Spleen (tissue), 11 donors: ENCODE data around the gene IFI27. TPM values are rescaled to one million over a fixed set of nuclear protein-coding genes. Genes with fewer than 3 reads are reported as not detected.

ENCODE experiments used
- DNase-seq: peaks from one replicate; pipeline ENCODE4 v3.0.0-alpha.2; 2020
- H3K27ac ChIP-seq, 8 donors: fragments of 200-600 bp; sonication (generic) in 7 of 8; 1 replicate in 4 of 8; 2 replicates in 4 of 8; pipeline versions ENCODE4 v1.5.0 to v1.8.0; 2016 to 2021; ENCODE audit warnings: inconsistent platforms in 4 of 8, mild to moderate bottlenecking in 4 of 8, moderate library complexity in 1 of 8
- H3K27me3 ChIP-seq, 7 donors: fragments of 200-600 bp; sonication (generic) in 6 of 7; replicated peaks in 1 of 7; 1 replicate in 4 of 7; 2 replicates in 3 of 7; pipeline versions ENCODE4 v1.5.0 to v1.8.0; 2016 to 2021; ENCODE audit warnings: inconsistent platforms in 3 of 7, mild to moderate bottlenecking in 1 of 7
- H3K36me3 ChIP-seq, 6 donors: fragments of 200-600 bp; sonication (generic) in 5 of 6; 1 replicate in 4 of 6; 2 replicates in 2 of 6; pipeline versions ENCODE4 v1.5.0 to v1.8.0; 2016 to 2021; ENCODE audit warnings: inconsistent platforms in 2 of 6
- H3K4me1 ChIP-seq, 6 donors: fragments of 200-600 bp; sonication (generic) in 5 of 6; 1 replicate in 3 of 6; 2 replicates in 3 of 6; pipeline versions ENCODE4 v1.5.0 to v1.8.0; 2016 to 2021; ENCODE audit warnings: inconsistent platforms in 3 of 6
- H3K4me3 ChIP-seq, 8 donors: fragments of 200-600 bp; sonication (generic) in 7 of 8; 1 replicate in 4 of 8; 2 replicates in 4 of 8; pipeline versions ENCODE4 v1.5.0 to v1.8.0; 2016 to 2021; ENCODE audit warnings: inconsistent platforms in 4 of 8, mild to moderate bottlenecking in 4 of 8, moderate library complexity in 2 of 8
- H3K9me3 ChIP-seq, 8 donors: fragments of 200-600 bp; sonication (generic) in 7 of 8; 1 replicate in 4 of 8; 2 replicates in 4 of 8; pipeline versions ENCODE4 v1.5.0 to v1.8.0; 2016 to 2021; ENCODE audit warnings: inconsistent platforms in 4 of 8
- CTCF ChIP-seq, 11 experiments: fragments of 200-600 bp in 7 of 11; fragments of 450-650 bp in 4 of 11; sonication (generic) in 4 of 11; IDR thresholded peaks in 8 of 11; conservative IDR thresholded peaks in 3 of 11; 1 replicate in 7 of 11; 2 replicates in 4 of 11; pipeline versions ENCODE4 v1.4.0 to v1.8.0; 2016 to 2021; ENCODE audit warnings: antibody characterized with exemption in 11 of 11, inconsistent platforms in 4 of 11, mild to moderate bottlenecking in 1 of 11
- POLR2A ChIP-seq, 3 donors: fragments of 450-650 bp; IDR thresholded peaks; one replicate each; pipeline ENCODE4 v1.5.1; 2017; ENCODE audit warnings: antibody characterized with exemption in 3 of 3, mild to moderate bottlenecking in 1 of 3
- POLR2AphosphoS5 ChIP-seq, 3 donors: sonication (generic); formaldehyde crosslinking; IDR thresholded peaks; one replicate each; pipeline ENCODE4 v1.5.1; 2017; ENCODE audit warnings: antibody characterized with exemption in 3 of 3
- WGBS, 5 donors: extraction: QIAGEN DNeasy Blood & Tissue Kit in 3 of 5; methylation state at CpG; one replicate each; pipeline versions ENCODE4 v1.1.5 to v1.1.7; 2013 to 2018; 5-methylcytosine and 5-hydroxymethylcytosine counted together
- intact Hi-C: fragments of 100-400 bp; cut with DNase I; formaldehyde crosslinking; loops from one replicate; pipeline ENCODE4 v1.15.0; 2023; ENCODE audit warnings: low total_unique reads
- polyA plus RNA-seq, 3 donors: library from polyadenylated mRNA; stranded (reverse); fragments of 200-250 nt; gene quantifications; one replicate each; pipeline ENCODE4 v1.2.1, GENCODE V29; 2013
- total RNA-seq, 7 donors: library from RNA; depleted of rRNA in 3 of 7; stranded (reverse); fragments of >200 nt in 3 of 7; fragmentation: NEBNext Ultra II Directional in 4 of 7; extraction: Animal tissue kit (Norgen Biotek cat#: 25700) in 4 of 7; gene quantifications; one replicate each; pipeline versions ENCODE4 v1.1.0 to v1.2.1, GENCODE V29; 2016 to 2021
- donor health status: healthy with polysubstance abuse.
- donor health status: DM: no; HTN: no; CAD: no; lungs with moderate emphysema.
- donor health status: DM: no; HTN: no; CAD: no.
- donor health status: Bipolar disorder and iron deficiency.
- donor health status: healthy.
- donor health status: DM: no; HTN: no; CAD: no.
- donor health status: DM: yes; HTN: yes; CAD: no.

The IFI27 gene
- total and polyA plus RNA-seq, 10 donors: 304 to 1,170 (median 719) TPM

GRCh38 chr14:94142247-94142646, 31.7 kb downstream of the IFI27 start:
- Histone ChIP-seq H3K27ac (no peak overlapping the region), H3K9me3 (no peaks in the 10 kb centered on the region), H3K36me3 (no peaks in the 10 kb centered on the region), H3K27me3 (peaks cover 0 to under 1% (median 0%) of the 10 kb centered on the region in 7 donors), H3K4me1 (peaks cover 0 to 7% (median 0%) of the 10 kb centered on the region in 6 donors), H3K4me3 (no peak overlapping the region)
- WGBS, 5 donors: 66 to 82% (median 71%) methylated on average over 3 of the region's 3 CpGs
- intact Hi-C loops: no loop called here
- no peak for DNase-seq
- TF ChIP-seq POLR2AphosphoS5 (IDR thresholded peaks at IDR 0.05): no peak
- TF ChIP-seq CTCF (IDR thresholded peaks at IDR 0.05 in 8 of 11, conservative IDR thresholded peaks at IDR 0.05 in 3 of 11): no peak
- no peak for TF ChIP-seq POLR2A (IDR thresholded peaks at IDR 0.05)

- Histone ChIP-seq H3K4me1 (peaks cover 0 to 7% (median 0%) of the 10 kb centered on the region in 6 donors), H3K36me3 (no peaks in the 10 kb centered on the region), H3K27ac (no peak overlapping the region), H3K9me3 (no peaks in the 10 kb centered on the region), H3K4me3 (no peak overlapping the region), H3K27me3 (no peaks in the 10 kb centered on the region)
- WGBS, 5 donors: 80 to 90% (median 82%) methylated on average over 1 of the region's 1 CpG
- no peak for DNase-seq
- TF ChIP-seq CTCF (IDR thresholded peaks at IDR 0.05 in 8 of 11, conservative IDR thresholded peaks at IDR 0.05 in 3 of 11) (no peak), POLR2AphosphoS5 (IDR thresholded peaks at IDR 0.05) (no peak), POLR2A (IDR thresholded peaks at IDR 0.05) (no peak)
- intact Hi-C loops: no loop called here
These were observed 32.3 kb downstream of the IFI27 start for GRCh38 chr14:94142836-94143235.

GRCh38 chr14:94143239-94143638, 32.7 kb downstream of the IFI27 start:
- Histone ChIP-seq H3K4me3 (no peak overlapping the region), H3K27me3 (no peaks in the 10 kb centered on the region), H3K27ac (no peak overlapping the region), H3K9me3 (no peaks in the 10 kb centered on the region), H3K36me3 (no peaks in the 10 kb centered on the region), H3K4me1 (peaks cover 0 to 7% (median 0%) of the 10 kb centered on the region in 6 donors)
- WGBS, 5 donors: 58 to 90% (median 84%) methylated on average over 3 of the region's 3 CpGs
- intact Hi-C loops: no loop called here
- TF ChIP-seq POLR2A (IDR thresholded peaks at IDR 0.05) (no peak), CTCF (IDR thresholded peaks at IDR 0.05 in 8 of 11, conservative IDR thresholded peaks at IDR 0.05 in 3 of 11) (peak in 1 of 11 experiments; percentile 20), POLR2AphosphoS5 (IDR thresholded peaks at IDR 0.05) (no peak)
- no peak for DNase-seq

- Histone ChIP-seq H3K4me1 (peaks cover 0 to 7% (median 0%) of the 10 kb centered on the region in 6 donors), H3K27me3 (no peaks in the 10 kb centered on the region), H3K9me3 (no peaks in the 10 kb centered on the region), H3K4me3 (no peak overlapping the region), H3K27ac (no peak overlapping the region), H3K36me3 (no peaks in the 10 kb centered on the region)
- 90 to 94% (median 93%) methylated on average over 4 of the region's 4 CpGs for WGBS, 5 donors
- intact Hi-C loops: no loop called here
- no peak for TF ChIP-seq POLR2AphosphoS5 (IDR thresholded peaks at IDR 0.05)
- no peak for TF ChIP-seq CTCF (IDR thresholded peaks at IDR 0.05 in 8 of 11, conservative IDR thresholded peaks at IDR 0.05 in 3 of 11)
- no peak for TF ChIP-seq POLR2A (IDR thresholded peaks at IDR 0.05)
- no peak for DNase-seq
These were observed 33.2 kb downstream of the IFI27 start for GRCh38 chr14:94143711-94144110.
